ENCODE data around the gene AGTPBP1.
"Not testable (repeated sequence)": the region's sequence is repeated elsewhere in the genome, so short reads cannot be mapped to it uniquely, and the experiment has no call there.

The AGTPBP1 gene

GRCh38 chr9:85615792-85616191 is 126.0 kb downstream of the AGTPBP1 start:
- no peak for DNase-seq

DNA sequence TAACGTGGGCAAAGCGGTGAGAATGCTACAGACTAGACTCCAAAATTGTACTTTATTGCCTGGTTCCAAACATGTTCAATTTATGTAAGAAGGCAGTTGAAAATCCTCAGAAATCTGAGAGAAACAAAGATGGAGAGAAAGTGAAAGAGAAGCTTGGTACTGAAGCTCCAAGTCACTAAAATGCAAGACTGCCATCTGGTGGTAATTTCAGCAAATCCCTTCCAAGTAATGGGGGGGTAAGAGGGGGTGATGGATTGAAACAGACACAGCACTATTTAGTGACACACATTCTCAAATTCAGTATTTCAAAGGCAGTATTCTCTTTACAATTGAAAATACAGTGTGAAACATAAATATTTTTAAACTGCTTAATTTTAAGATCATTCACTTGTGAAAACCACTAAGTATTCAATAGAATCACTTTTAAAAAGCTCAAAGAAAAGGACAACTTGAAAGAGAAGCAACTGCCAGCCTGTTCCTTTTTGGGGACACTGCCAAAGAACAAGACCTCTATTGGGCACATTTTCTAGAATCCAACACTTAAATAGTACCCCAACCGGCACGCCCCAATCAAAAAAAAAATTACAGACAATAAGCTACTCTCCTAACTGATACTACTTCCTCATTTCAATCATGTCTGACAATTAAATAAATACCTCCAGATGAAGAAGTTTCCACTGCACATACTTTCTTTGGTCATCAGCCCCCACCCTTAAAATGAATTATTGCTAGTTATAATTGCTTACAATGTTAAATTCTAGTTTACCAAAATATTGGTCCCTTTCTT is 131.5 kb downstream of the AGTPBP1 start:
- peak; percentile 75 for DNase-seq

DNA sequence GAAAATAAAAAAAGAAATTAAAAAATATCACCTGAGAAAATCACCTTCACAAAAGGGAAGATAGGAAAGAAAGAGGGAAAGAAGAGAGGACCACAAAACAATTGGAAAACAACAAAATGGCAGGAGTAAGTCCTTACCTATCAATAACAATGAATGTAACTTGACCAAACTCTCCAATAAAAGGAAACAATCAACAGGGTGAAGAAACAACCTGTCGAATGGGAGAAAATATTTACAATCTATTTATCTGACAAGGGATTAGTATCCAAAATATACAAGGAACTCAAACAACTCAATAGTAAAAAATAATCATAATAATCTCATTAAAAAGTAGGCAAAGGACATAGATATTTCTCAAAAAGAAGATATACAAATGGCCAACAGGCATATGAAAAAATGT is 135.8 kb downstream of the AGTPBP1 start:
- DNase-seq: no peak

DNA sequence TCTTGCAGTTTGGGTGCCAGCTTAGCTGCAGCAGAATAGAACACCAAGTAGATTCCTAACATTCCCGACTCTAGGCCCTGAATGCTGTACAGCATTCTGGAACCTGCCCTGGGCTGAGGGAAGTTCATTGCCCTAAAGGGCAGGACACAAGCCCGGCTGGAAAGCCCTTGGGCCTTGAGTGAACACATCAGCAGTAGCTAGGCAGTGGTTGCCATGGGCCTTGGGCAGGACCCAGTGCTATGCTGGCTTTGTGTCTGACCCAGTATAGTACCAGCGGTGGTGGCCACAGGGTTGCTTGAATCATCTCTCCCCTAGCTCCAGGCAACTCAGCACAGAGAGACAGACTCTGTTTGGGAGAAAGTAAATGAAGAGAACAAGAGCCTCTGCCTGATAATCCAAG is 137.8 kb downstream of the AGTPBP1 start:
- DNase-seq: no peak

GRCh38 chr9:85602742-85603141 is 139.0 kb downstream of the AGTPBP1 start:
- no peak for DNase-seq

DNA sequence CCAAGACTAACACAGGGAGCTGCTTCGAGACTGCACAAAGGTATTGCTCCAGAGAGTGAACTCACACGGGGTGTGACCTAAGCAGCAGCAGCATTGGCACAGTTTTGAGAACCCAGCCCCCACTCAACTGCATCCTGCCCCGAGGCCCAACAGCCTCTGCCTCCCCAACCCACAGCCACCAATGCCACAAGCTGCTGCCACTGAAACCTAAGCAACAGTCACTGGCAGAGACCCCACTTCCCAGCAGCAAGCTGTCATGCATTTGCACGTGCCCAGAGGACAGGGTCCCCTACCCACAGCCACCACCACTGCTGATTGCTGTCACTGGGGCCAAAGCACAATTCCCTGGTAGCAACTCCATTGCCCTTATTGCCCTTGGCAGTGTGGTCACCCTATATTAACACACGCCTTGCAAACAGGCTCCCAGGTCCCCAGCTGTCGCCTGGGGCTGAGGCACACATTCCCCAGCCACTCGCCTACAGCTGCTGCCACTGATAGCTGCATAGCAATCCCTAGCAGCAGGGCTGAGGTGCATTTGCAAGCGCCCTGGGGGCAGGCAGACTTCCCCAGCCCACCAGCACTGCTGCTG is 141.0 kb downstream of the AGTPBP1 start:
- peak; percentile 21 for DNase-seq

- no peak for DNase-seq
Observed at GRCh38 chr9:85599540-85600105, 142.1 kb downstream of the AGTPBP1 start.

GRCh38 chr9:85594316-85594715 is 147.4 kb downstream of the AGTPBP1 start:
- no peak for DNase-seq

DNA sequence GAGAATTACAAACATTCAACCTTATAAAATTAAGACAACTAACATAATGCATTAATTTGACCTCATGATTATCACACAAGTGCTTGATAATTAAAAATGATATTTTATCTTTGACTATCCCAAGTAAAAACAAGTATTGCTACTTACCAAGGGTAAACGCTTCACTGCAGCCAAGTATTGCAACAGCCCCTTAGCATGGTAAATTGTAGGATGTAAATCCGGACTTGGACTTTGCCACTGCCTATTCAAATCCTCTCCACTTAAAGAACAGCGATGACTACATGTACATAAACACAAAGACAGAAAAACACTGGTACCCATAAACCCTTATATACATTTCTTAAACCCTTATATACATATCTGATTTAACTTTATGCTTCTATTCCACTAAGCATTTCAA is 155.1 kb downstream of the AGTPBP1 start:
- no peak for DNase-seq

DNA sequence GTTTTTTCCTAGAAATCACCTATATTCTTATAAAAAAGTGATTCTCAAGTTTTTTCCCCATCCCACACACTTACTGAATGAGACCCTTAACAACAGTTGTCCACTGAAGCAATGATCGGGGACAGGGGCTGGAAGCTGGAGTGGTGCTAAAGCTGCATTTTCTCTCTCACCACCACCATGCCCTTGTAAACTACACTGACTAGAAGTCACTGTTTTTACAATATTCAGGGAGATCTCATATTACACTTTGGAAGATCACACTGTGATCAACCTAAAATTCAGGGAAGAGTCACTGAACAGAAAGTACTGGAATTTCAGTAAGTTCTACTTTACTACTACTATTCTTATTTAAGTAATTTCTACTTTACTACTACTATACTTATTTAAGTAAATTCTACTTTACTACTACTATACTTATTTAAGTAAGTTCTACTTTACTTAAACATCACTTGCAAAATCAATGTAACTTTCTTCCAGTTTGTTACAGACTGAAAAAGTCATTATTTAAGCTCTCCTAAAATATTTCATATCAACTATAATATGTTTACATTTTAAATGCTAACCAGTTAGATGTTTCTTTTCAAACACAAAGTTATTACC is 164.3 kb downstream of the AGTPBP1 start:
- DNase-seq: no peak

DNA sequence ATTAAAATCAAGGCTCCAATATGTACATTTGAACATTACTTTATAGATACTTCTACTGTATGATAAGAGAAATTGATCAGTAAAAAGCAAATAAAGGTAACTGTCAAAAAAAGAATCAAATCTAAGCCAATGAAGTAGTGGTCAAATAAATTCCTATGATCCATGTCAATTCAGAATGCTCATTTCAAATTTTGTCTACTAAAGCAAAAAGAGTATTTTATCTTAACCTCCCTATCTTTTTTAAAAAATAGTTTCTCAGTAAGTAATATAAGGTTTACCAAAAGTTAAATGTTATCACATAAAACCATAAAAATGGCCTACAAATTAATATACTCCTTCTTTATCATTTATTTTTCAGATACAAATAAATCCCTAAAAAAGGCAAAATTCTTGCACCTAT is 165.9 kb downstream of the AGTPBP1 start:
- no peak for DNase-seq

- not testable (repeated sequence) for DNase-seq
Observed at GRCh38 chr9:85573546-85573945, 168.2 kb downstream of the AGTPBP1 start.

GRCh38 chr9:85572917-85573316 is 168.8 kb downstream of the AGTPBP1 start:
- not testable (repeated sequence) for DNase-seq

- DNase-seq: no peak
Observed at GRCh38 chr9:85569988-85570387, 171.8 kb downstream of the AGTPBP1 start.

- DNase-seq: no peak
Observed at GRCh38 chr9:85559526-85559925, 182.2 kb downstream of the AGTPBP1 start.

DNA sequence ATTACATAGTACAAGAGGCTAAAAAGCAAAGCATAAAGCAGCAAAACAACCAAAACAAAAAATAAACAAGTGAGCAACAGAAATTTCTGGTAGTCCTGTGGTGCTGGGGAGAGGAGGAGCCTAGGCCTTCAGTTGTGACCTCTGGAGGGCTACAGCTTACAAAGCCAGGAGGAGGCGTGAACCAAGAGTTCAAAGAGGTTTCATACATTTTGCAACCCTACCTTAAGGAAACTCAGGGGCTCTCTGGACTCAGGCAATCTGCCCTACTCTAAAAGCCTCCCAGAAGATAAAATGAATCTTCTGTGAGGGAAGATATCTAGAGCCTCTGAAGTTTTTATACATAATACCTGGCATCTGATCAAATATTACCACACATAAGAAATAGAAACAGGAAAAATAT is 187.4 kb downstream of the AGTPBP1 start:
- no peak for DNase-seq

GRCh38 chr9:85553475-85553874 is 188.3 kb downstream of the AGTPBP1 start:
- no peak for DNase-seq

- DNase-seq: no peak
Observed at GRCh38 chr9:85547599-85547998, 194.2 kb downstream of the AGTPBP1 start.

- no peak for DNase-seq
Observed at GRCh38 chr9:85543196-85543595, 198.6 kb downstream of the AGTPBP1 start.

- no peak for DNase-seq
Observed at GRCh38 chr9:85541876-85542275, 199.9 kb downstream of the AGTPBP1 start.

DNA sequence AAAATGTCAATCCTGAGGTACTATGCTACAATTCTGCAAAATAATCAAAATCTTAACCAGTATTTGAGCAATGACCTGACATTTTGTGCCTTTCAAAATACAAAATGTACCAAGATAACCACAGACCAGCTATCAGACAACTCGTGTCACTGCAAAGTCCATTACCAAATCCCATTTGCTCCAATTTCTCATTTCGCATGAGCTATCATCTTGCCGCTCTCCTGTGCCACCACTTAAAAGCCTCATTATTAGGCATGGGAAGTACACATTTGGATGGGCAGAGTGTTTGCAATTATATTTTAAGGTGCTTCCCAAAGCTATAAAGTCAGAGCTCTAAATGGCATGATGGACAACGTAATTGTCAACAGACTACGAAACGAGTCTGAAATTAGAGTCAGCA is 205.2 kb downstream of the AGTPBP1 start:
- DNase-seq: no peak

- no peak for DNase-seq
Observed at GRCh38 chr9:85536076-85536475, 205.7 kb downstream of the AGTPBP1 start.

GRCh38 chr9:85534340-85534739 is 207.4 kb downstream of the AGTPBP1 start:
- no peak for DNase-seq

- DNase-seq: no peak
Observed at GRCh38 chr9:85533538-85533937, 208.2 kb downstream of the AGTPBP1 start.
